ENCODE data around the gene GRID2.

- no peak for TF ChIP-seq POLR2A (IDR thresholded peaks at IDR 0.05; ENCODE audit: low read depth, low read length)
- TF ChIP-seq POLR2AphosphoS5 (IDR thresholded peaks at IDR 0.05; ENCODE audit: low read depth, low read length): no peak
Measured at GRCh38 chr4:93066749-93067148, 763.0 kb downstream of the GRID2 start.

Data from GM12891 (cell line).